HG03159 (cell line): Measurements from ENCODE around the gene ZNF275.
"Not testable (repeated sequence)": the region's sequence is repeated elsewhere in the genome, so short reads cannot be mapped to it uniquely, and the experiment has no call there.

Experiments
- ATAC-seq: cut with Tn5 transposase; IDR thresholded peaks from one replicate; pipeline ENCODE4 v1.9.1; 2021; ENCODE audit warnings: mild to moderate bottlenecking, moderate library complexity; ENCODE audit not compliant: unreplicated experiment

ZNF275 gene

DNA sequence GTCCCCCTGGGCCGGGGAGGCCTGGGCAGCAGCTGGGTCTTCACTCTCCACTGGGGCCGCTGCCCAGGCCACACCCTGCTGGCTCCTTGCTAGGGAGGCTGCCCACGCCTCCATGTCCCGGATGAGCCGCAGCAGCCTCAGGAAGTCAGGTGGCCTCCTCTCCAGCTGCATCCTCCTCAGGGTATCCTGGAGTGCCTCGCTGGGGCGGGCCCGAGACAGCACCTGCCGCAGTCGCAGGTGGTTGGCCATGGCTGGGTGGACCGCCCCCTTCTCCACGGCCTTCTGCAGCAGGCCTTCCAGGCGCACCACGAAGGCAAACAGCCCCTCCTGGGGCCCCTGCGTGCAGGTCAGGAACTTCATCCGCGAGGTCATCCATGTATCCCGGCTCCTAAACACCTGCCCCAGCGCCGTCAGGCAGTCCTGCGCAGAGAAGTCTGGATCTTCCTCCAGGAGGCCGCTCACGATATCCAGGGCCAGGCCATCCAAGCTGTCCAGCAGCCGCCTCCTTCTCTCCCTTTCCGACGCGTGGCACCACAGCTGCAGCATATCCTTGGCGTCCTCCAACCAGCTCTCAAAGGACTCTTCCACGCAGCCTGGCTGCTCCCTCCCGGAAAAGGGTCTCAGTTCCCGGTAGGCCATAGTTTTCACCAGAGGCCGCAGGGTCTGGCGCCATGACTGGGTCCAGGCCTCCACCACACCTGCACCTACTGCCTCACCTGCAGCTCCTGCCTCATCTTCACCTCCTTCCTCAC is 14.5 kb upstream of the ZNF275 start:
- no peak for ATAC-seq

DNA sequence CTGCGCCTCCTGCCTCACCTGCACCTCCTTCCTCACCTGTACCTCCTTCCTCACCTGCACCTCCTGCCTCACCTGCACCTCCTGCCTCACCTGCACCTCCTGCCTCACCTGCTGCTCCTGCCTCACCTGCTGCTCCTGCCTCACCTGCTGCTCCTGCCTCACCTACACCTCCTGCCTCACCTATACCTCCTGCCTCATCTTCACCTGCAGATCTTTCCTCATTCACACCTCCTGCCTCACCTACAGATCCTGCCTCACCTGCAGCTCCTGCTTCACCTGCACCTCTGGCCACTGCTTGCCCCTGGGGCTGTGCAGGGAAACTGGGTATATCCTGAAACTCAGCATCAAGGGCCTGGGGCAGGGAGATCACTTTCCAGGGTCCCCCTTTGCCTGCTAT is 13.9 kb upstream of the ZNF275 start:
- ATAC-seq = not testable (repeated sequence)

DNA sequence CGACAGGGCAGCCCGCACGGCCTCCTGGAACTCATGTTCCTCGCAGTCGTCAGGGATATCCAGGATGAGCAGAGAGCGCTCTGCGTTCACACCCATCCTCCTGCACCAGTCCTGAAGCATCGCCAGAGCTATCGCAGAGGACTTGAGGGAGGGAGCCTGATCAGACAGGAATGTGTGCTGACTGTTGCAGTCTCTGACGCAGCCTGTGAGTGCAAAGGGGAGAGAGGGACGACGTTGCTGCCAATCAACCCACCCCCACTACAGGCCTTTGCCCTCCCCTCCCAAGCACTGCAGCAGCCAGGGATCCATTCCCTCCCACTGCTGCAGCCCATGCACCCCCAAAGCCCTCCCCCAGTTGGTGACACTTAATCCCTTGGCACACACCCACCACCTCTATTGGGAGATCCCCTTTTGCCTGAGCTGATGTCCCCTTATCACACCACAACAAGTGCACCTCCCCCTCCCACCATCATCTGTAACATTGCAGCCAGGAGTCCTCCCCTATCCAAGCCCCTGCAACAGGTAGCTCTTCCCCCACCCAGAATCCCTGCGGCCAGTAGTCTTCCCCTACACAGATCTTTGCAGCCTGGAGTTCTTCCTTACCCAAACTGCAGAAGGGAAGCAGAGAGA is 13.3 kb upstream of the ZNF275 start:
- no peak for ATAC-seq

DNA sequence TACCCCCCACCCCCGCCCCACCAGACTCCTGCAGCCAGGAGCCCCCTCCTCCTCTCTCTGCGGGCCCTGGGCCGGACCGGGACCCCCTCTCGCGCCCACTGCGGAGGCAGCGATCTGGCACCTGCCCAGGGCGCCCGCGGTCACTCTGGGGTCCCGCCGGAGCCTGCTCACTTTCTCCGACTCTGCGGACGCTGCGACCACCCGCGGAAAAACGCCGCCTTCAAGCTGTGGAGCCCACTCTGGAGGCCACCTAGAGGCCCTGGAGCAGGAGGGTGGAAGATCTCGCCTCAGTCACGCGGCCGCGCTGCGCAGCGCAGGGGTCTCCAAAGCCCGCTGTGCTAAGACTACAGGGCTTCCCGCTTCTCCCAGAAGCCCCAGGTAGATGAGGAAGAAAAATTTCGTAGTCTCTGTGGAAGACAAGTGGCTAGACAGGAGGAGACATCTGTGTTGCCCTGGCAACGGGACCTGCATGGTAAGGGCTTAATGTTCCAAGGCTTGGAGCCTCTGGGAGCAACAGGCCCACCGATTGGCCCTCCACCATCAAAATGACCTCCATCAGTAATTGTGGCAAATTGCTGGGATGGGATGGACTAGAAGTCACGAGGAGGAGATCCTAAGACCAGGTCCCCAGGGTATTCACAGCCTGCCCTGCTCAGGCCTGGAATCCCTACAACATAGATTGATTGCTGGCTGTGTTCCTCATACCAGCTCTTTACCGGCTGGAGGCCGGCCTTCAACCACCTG is 12.4 kb upstream of the ZNF275 start, which contains the start of gene PNMA6F:
Gene PNMA6F, minus strand, starts transcription at position 387 of the 744 bp plus-strand sequence. CDS start 1,093 bp downstream, outside the sequence.
- ATAC-seq = no peak

DNA sequence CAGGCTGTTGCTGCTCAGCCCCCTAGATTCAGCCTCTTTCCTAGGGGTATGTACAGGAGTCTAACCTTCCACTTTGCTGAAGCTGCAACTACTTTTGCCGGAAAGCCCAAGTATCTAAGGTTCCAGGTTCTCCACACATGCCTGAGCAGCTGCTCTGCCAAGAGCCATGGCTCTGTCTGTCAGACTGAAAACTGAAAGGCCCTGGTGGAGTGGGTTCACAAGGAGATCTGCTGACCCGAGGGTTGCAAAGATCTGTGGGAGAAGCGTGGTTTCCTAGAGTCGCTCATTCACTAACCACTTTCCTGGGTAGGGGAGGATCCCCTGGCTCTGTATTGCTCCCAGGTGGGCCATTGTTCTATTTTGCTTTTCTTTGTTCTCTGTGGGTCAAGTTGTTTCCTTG is 6.4 kb upstream of the ZNF275 start:
- ATAC-seq = no peak

DNA sequence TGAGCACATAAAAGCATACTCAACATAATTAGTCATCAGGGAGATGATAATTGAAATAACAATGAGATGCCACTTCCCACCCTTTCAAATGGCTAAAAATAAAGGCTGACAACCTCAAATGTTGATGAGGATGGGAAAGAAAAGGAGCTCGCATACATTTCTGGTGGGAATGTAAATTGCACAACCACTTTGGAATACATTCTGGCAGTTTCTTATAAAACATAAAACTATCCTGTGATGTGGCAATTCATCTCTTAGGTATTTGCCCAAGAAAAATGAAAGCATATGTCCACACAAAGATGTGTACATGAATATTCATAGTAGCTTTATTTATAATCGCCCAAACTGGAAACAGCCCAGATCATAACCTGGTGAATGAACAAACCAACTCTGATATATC is 687 bp upstream of the ZNF275 start:
- no peak for ATAC-seq

DNA sequence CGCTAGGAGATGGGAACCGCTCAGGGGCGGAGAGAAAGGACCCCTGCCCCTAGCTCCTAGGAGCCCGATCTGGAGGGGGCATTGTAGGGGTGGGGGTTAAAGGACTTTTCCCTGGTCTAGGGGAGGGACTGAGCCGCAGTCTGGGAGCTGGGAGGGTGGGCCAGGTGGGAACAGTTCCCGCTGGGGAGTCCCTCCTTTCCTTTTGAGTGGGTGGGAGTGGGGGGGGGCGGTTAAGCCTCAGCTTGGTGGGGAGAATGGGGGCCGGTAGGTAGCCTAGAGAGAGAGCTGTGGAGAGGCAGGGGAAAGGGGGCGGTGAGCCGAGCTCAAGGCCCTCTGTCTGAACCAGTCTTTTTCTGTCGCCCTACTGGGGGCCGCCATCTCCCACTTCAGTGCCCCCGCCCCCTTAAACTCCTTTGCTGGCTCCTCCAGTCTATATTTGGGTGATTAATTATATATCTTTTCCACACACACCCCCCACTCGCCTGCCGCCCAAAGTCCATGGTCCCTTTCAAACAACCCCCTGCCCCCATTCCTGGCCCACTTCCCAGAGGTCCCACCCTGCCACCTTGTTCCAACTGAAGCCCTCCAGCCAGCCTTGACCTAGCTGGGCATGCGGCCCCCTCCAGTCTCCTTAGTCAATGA is 822 bp downstream of the ZNF275 start:
- ATAC-seq = no peak

DNA sequence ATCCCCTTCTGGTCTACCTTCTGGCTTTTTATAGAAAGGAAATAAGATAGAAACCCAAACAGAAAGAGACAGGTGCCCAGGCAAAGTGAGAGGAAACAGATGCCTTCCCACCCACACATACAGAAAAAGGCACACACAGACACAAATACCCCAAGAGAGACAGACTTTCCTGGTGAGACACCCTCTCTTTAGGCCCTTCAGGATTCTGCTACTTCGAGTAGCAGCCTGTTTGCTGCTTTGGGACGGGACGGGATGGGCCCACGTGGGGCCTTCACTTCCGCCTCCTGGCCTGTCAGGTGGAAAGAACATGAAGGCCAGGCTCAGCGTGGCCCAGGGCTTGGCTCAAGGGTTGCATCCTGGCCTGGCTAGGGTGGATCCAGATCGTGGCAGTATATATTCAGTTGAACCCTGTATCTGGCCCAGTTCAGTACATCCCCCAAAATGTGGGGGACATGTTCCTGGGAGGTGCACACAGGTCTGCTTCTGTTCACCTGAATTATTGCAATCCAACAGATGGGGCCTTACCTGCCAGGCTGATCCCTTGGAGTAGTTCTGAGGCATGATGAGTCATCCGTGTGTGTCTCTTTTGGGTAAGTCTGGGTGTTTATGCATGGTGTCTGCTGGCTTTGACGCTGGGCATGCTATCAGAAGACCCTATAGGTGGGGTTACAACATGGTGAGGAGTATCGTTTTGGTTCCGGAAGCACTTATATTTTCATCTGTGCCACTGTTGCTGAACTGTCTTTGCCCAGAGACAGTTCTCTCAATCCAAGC is 2.4 kb downstream of the ZNF275 start:
- ATAC-seq = peak; percentile 39

DNA sequence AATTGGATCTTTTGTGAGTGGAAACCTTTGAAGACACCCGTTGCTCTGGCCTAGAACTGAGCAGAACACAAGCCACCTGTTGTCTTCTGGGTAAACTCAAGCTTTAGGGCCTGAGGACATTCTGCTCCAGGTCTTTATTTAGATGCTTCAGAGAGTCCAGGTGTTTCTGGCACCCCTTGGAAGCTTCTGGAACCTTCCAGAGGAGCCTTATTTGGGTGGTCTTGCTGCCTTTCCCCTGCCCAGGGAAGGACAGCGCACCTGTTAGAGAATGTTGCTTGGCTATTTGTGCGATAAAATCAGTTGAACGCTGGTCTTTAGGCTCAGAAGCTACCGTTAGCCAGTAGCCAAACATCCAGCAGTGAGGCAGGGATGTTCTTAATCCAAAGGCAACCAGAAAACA is 3.0 kb downstream of the ZNF275 start:
- no peak for ATAC-seq

DNA sequence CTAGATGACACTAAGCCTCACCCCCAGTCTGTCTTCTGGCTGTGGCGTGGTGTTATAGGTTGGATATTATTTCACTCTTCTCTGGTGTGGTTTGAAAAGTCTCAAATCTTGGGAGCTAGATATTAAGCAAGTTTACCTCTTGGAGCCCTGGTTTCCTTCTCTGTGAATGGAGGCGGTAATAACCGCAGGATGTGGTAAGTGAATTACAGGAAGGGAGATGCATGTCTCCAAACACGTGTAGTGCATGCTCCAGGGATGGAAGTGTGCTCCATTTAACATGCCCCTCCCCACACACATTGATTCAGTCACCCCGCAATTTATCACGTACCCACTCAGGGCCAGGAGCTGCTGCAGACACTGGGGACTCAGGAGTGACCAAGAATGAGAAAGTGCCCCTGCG is 4.9 kb downstream of the ZNF275 start:
- no peak for ATAC-seq

DNA sequence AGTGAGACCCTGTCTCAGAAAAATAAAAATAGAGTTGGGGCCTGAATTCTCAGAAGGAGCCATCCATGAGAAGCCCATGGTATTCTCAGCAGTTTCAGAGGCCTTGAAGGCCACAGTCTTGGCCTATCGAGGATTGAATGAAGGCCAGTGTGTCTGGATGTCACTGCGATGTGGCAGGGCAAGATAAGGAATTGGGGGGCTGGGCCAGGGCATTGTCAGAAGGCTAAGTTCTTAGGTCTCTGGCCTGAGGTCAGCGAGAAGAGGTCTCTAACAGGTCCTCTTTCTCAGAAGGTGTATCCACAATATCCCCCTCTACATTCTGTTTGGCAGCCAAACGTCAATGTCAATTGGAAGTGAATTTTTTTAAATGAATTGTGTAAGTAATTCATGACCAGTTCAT is 5.7 kb downstream of the ZNF275 start:
- ATAC-seq = no peak

DNA sequence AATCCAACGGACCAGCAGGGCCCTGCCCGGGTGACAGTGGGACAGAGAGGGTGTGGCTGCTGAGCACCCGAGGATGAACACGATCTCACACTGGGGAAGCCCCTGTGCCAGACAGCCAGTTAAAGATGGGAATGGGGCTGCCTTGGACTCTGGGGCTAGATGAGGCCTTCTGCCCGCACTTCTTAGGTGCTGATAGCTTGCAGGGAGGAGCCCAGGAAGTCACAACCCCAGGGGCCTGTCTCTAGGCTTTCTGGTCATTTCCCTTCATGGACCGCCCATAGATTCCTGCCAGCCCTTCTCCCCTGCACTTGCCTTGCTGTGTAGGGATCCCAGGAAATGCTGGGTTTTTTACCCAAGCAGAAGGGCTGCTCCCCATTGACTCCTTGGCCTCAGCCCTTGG is 6.2 kb downstream of the ZNF275 start:
- ATAC-seq = no peak

DNA sequence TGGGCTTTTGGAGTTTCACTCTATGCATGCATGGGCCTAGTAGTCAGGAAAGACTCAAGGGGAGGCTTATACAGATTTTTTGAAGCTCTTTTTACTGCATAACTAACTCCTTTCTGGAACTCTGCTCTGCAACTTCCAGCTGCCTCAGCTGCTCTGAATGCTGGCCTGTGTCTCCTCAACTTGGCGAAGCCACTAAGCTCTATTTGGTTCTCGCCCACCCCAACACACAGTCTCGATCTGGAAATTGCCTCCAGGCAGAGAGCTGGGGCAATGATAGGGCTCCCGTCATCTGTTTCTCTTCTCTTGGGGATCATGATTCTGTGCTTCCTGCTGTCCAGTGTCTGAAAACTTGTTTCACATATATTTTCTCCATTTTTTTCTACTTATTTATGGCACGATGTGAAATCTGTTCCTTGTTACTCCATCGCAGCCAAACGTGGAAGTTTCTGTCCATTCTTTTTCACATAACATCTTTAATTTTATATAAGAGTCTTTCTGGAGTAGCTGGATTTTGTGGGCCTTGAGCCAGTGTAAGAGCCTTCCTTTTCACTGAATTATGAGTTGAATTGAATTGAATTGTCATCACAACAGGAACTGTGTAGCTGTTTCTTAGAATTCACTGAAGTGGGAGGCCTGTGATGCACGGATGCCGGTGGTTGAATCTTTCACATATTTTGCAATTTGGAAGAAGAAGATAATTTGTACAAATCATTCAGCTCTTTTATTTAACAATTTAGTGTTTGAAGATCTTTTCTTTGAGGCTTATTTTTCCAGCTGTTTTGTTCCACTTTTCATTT is 9.0 kb downstream of the ZNF275 start:
- ATAC-seq = no peak

DNA sequence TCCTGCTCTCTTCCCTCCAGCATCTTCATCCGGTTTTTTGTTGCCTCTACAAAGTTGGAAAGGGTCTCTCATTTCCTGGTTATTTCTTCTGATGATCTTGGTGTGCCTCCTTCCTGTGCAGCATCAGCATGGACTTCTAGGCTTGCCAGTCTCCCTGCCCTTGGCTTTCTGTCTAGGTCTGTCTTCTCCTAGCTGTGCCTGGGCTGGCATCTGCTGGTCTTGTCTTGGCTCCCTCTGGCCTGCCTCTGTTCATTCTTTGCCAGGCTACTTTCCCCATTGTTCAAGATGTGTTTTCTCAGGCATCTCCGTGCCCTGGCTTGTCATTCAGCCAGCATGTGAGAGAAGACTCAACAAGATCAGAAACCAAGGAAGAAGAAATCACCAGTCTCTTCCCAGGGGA is 9.7 kb downstream of the ZNF275 start:
- ATAC-seq = no peak

DNA sequence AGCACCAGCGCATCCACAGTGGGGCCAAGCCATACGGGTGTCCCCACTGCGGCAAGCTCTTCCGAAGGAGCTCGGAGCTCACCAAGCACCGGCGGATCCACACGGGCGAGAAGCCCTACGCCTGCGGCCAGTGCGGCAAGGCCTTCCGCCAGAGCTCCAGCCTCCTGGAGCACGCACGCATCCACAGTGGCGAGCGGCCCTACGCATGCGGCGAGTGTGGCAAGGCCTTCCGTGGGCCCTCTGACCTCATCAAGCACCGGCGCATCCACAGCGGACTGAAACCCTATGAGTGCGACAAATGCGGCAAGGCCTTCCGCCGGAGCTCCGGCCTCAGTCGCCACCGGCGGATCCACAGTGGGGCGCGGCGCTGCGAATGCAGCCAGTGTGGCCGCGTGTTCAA is 13.6 kb downstream of the ZNF275 start:
- ATAC-seq = no peak

DNA sequence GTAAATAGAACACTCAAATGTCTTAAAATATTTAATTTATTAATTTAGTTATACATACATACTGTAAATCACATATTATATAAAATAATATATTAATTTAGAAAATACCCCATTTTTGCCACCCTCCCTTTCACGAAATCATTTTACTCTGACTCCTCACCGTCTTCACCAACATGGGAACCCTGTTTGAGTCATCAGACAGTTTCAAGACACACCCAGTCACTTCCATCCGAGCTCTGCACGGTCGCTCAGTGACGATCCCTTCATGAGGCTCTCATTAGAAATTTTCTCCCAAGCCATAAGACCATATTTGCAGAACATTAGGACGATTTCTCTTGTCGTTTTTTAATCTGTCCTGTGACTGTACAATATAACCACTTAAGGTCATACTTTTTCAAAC is 14.5 kb downstream of the ZNF275 start:
- no peak for ATAC-seq

DNA sequence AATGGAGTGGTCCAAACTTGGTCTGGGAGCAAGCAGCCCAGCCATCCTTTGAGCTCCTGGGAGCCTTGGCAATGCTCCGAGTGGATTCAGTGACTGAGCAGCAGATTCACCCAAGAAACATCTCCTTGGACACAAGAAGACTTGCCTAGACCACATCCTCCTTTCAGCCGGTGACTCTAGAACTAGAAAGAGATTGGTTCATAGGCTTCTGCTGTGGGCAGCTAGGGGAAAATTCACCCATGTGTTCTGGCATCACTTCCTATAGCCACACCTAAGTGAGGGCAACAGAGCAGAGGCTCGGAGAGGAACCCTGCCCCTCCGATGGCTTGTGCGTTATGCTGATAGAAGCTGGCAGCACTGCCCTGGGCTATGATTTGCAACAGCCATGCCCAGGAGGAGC is 16.0 kb downstream of the ZNF275 start:
- ATAC-seq = no peak

DNA sequence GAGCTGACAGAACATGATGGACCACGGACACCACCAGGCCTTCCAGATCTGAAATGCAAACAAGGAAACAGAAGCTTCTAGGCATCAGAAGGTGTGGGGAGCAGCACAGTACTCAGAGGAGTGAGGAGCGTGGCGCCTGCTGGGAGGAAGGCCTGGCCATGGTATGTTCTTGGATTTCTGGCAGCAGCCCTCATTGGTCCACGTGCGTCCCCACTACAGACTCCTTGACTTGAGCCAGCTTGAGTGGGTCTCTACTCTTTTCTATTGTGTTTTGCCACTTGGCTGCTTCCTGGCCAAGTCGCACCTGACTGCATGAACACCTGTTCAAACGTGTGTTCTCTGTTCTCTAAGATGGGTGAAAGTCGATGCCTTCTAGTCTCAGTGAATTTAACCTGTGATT is 18.0 kb downstream of the ZNF275 start:
- no peak for ATAC-seq

DNA sequence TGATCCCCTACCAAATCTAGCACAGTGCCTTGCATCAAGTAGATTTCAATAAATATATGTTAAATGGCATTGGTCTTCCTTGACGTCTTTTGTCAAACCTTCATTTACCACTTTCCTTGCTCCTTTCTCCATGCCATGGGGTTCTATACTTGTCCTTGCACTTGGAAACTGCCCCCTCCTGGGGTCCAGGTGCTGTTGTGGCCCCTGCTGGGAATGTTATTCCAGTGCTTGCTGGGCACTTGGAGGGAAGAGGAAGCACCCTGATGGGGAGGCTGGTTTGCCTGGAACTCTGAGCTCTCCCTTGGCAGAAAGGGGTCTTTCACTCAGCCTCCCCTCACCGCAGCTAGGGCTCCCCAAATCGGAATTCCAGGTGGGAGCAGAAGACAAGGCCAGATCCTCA is 18.9 kb downstream of the ZNF275 start:
- no peak for ATAC-seq

DNA sequence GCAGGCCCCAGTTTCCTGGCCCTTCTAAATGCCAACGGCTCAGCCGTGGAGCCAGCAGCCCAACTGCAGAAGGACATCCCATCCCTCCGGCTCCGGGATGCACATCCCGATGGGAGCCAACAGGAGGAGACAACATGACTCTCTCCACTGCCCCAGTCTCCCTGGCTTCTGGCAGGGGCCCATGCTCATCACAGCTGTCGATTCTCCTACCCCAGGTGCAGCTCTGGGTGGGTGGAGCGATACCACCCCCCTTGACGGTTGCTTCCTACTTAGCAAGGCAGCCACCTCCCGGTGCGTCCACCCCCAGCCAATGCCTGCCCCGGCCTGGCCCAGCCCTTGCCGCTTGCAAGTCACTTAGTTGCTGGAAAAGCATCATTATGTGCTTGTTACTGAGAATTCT is 19.5 kb downstream of the ZNF275 start:
- no peak for ATAC-seq
